KBM-7 (cell line): ENCODE data around the gene C2orf72.
"Not testable (repeated sequence)": the region's sequence is repeated elsewhere in the genome, so short reads cannot be mapped to it uniquely, and the experiment has no call there.

ENCODE experiments used
- DNase-seq: peaks from one replicate; pipeline ENCODE4 v3.0.0-alpha.2; 2015
- in situ Hi-C: fragments of 300-500 bp; cut with MboI; formaldehyde crosslinking; loops from 2 replicates; pipeline ENCODE4 v1.14.3; 2020; ENCODE audit warnings: low sequenced_read_pairs, low pct_unique_long_range_greater_than_20kb, mixed read lengths

C2orf72 gene

GRCh38 chr2:231037202-231037730 is at the start of gene C2orf72:
Gene C2orf72, plus strand, starts transcription at chr2:231037523. Its CDS starts 43 bp downstream, at chr2:231037566.
- DNase-seq, result no peak
- in situ Hi-C loops, result no loop called here

GRCh38 chr2:230989731-230990130 is 47.6 kb upstream of the C2orf72 start:
- in situ Hi-C loops, result loop anchor here (10.0 to 25.0 kb wide), 2 partner anchors 75 to 152 kb away; no protein-coding TSS in a partner anchor
- DNase-seq, result no peak

DNA sequence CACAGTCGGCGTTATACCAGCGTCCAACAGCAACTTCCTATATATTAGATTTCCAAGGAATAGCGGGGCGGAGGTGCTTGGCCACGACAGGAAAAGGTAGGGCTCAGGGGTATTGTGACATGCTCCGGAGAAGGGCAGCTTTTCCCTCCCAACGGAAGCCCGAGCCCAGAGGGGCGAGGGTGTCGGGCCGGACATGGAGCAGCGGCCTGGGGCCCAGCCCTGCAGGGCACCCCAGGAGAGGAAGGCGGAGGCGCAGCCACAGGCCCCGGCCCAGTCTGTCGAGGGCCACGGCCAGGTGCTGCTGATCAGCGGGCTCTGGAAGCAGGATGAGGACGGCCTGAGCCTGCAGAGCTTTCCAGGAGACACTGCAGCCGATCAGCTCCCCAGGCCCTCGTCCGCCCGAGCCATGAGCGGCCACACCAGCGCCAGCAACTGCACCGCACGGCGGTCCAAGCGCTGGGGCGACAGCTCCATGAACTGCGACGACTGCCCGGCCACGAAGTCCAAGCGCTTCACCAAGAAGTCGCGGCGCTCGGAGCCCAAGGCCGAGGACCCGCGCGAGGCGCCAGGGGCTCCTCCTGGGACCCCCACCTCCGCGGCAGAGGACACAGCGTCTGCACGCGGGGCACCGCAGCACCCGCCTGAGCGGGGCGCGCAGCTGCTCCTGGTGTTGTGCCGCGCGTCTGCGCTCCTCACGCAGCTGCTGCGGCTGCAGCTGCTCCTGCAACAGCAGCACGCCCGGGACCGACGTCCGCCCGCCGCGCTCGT is 47.0 kb upstream of the C2orf72 start:
- in situ Hi-C loops, result loop anchor here (25.0 kb wide), 1 partner anchor 153 kb away; no protein-coding TSS in a partner anchor

GRCh38 chr2:230990899-230991150 is 46.5 kb upstream of the C2orf72 start:
- in situ Hi-C loops, result loop anchor here (25.0 kb wide), 1 partner anchor 154 kb away; no protein-coding TSS in a partner anchor
- DNase-seq, result no peak

More for the DNA sequence above, 47.0 kb upstream of the C2orf72 start:
- no peak for DNase-seq

GRCh38 chr2:230991598-230991997 is 45.7 kb upstream of the C2orf72 start:
- in situ Hi-C loops, result loop anchor here (25.0 kb wide), 1 partner anchor 154 kb away; no protein-coding TSS in a partner anchor
- DNase-seq, result no peak

DNA sequence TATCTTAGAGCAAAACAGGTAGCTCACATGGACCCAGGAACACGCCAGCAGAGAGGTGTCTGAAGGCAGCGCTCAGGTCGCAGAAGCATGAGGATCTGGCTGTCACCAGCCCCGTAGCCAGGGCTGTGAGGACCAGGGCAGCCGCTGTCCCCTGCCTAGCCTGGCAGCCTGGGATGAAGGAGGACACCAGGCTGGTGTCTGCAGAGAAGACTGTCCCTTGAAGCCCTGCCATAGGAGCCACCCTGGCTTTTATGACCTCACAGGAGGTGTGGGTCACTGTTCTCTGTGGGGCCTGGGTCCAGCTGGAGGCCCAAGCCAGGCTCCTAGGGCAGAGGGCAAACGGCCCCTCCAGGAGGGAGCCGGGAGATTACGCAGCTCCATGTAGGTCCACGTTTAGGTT is 41.5 kb upstream of the C2orf72 start, which contains the start of gene SPATA3:
SPATA3 (plus strand) TSS at position 301 of the 400 bp plus-strand sequence. CDS start 113 bp downstream, outside the sequence.
- in situ Hi-C loops, result loop anchor here (25.0 kb wide), 1 partner anchor 159 kb away; no protein-coding TSS in a partner anchor

GRCh38 chr2:230996661-230997060 is 40.7 kb upstream of the C2orf72 start:
- in situ Hi-C loops, result loop anchor here (25.0 kb wide), 1 partner anchor 159 kb away; no protein-coding TSS in a partner anchor
- no peak for DNase-seq

More for the DNA sequence above, 41.5 kb upstream of the C2orf72 start, which contains the start of gene SPATA3:
- DNase-seq, result no peak

DNA sequence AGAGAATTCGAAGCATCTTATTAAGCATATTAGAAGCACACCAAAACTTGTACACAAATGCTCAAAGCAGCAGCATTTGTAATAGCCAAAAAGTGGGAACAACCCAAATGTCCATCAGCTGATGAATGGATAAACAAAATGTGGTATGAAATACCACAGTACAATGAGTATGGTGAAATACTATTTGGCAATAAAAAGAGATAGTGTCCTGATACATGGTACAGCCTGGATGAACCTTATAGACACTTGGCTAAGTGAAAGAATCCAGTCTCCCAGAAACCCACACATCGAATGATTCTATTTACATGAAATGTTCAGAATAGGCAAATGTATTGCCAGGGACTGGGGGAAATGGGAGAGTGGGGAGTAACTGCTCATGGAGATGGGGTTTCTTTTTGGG is 38.4 kb upstream of the C2orf72 start:
- no peak for DNase-seq
- in situ Hi-C loops, result loop anchor here (25.0 kb wide), 1 partner anchor 162 kb away; no protein-coding TSS in a partner anchor

- no peak for DNase-seq
- in situ Hi-C loops, result loop anchor here (25.0 kb wide), 1 partner anchor 162 kb away; no protein-coding TSS in a partner anchor
Observed at GRCh38 chr2:230999477-230999876, 37.8 kb upstream of the C2orf72 start.

DNA sequence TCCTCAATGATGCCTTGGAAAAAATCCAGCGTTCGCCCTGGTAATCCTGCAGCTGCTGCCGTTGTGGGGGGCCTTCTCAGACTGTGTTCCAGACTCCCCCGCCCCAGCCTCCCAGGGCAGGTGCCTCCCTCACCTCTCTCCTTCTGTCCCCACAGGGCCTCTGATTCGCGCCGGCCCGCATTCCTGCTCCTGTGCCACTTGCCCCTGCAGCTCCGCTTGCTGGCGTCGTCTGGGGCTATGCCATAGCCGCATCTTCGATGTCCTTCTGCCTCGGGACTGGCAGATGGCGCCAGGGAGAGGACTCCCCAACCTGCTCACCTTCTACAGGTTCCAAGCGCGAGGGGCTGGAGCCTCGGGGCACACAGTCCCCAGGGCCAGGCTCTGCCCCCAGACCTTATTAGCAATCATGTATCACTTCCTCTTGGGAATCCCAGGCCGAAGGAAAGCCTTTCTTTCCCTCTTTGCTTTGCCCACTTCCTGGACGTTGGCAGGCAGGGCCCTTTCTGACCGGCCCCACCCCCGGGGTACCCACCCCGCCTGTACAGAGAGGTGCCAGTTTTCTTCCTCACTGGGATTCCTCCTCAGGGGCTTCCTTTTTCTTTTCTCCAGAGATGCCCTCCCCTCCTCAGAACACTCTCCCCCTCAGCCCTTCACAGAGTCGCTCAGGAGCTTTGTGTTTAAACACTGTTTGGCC is 37.0 kb upstream of the C2orf72 start:
- no peak for DNase-seq
- in situ Hi-C loops, result no loop called here

- in situ Hi-C loops, result no loop called here
- DNase-seq, result no peak
Observed at GRCh38 chr2:231001036-231001435, 36.3 kb upstream of the C2orf72 start.

GRCh38 chr2:231001921-231002320 is 35.4 kb upstream of the C2orf72 start:
- DNase-seq, result no peak
- in situ Hi-C loops, result no loop called here

GRCh38 chr2:231002641-231003040 is 34.7 kb upstream of the C2orf72 start:
- no peak for DNase-seq
- in situ Hi-C loops, result no loop called here

GRCh38 chr2:231003186-231003585 is 34.1 kb upstream of the C2orf72 start:
- no peak for DNase-seq
- in situ Hi-C loops, result no loop called here

GRCh38 chr2:231004930-231005329 is 32.4 kb upstream of the C2orf72 start:
- in situ Hi-C loops, DNase-seq: not testable (repeated sequence)

DNA sequence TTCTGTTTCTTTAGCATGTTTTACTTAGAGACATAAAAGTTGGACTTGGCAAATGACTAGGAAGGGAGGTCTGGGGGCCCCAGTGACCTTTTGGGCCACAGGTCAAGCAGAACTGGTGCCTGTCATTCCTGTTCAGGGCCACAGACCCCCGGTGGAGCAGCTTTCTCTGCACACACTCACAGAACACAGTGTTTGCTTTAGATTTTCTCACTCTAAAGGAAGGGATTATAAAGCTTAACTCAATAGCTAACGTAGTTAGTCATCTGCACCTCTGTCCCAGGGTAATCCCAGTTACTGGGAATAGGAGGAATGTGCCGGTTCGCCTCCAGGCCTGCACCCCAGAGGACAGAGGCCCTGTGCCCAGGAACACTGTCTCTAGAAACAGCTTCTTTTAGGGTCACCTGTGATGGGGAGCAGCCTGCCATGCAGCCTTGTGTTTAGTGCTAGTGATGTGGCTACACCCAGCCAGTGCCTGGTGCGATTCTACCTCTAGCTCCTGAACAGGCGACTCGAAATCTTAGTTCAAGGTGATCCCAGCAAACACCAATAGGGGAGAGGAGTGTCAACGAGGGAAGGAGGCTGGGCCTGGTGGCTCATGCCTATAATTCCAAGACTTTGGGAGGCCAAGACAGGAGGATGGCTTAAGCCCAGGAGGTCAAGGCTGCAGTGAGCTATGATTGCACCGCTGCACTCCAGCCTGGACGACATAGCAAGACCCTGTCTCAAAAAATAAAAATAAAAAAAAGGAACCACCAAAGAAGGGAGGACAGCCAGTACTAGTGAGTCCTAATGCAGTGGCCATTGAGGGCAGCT is 29.8 kb upstream of the C2orf72 start:
- in situ Hi-C loops, result no loop called here

GRCh38 chr2:231008131-231008530 is 29.2 kb upstream of the C2orf72 start:
- in situ Hi-C loops, result no loop called here

More for the DNA sequence above, 29.8 kb upstream of the C2orf72 start:
- DNase-seq, result no peak

GRCh38 chr2:231009236-231009919 is 27.9 kb upstream of the C2orf72 start:
- no peak for DNase-seq
- in situ Hi-C loops, result no loop called here

More at GRCh38 chr2:231008131-231008530, 29.2 kb upstream of the C2orf72 start:
- no peak for DNase-seq
